Neural progenitor cell (in vitro differentiated cells): ENCODE results near the gene TRIM14. TPM values are rescaled to one million over a fixed set of nuclear protein-coding genes. Genes with fewer than 3 reads are reported as not detected.

Experiments used
- DNase-seq: peaks from one replicate; pipeline ENCODE4 v3.0.0-alpha.2; 2016; ENCODE audit warnings: low spot score
- H2AFZ ChIP-seq: fragments of 200-600 bp; sonication (generic); replicated peaks from 2 replicates; pipeline ENCODE4 v1.6.1; 2016; ENCODE audit warnings: antibody characterized with exemption
- H3F3A ChIP-seq: fragments of 200-600 bp; sonication (generic); 2 replicates; pipeline ENCODE4 v1.6.1; 2016; ENCODE audit warnings: antibody characterized with exemption, low read depth
- H3K27ac ChIP-seq: fragments of 200-600 bp; sonication (generic); 2 replicates; pipeline ENCODE4 v1.5.1; 2016; ENCODE audit warnings: mild to moderate bottlenecking
- H3K27me3 ChIP-seq: fragments of 200-600 bp; sonication (generic); 2 replicates; pipeline ENCODE4 v1.6.1; 2016; ENCODE audit warnings: mild to moderate bottlenecking, moderate library complexity
- H3K36me3 ChIP-seq: fragments of 200-600 bp; sonication (generic); 2 replicates; pipeline ENCODE4 v1.5.1; 2016
- H3K4me1 ChIP-seq: fragments of 200-600 bp; sonication (generic); 2 replicates; pipeline ENCODE4 v1.6.1; 2016; ENCODE audit warnings: mixed run types
- H3K4me2 ChIP-seq: fragments of 200-600 bp; sonication (generic); 2 replicates; pipeline ENCODE4 v1.6.1; 2016
- H3K4me3 ChIP-seq: fragments of 200-600 bp; sonication (generic); 2 replicates; pipeline ENCODE4 v1.5.1; 2016
- H3K79me2 ChIP-seq: fragments of 200-600 bp; sonication (generic); 2 replicates; pipeline ENCODE4 v1.6.1; 2016; ENCODE audit warnings: low read depth
- H3K9ac ChIP-seq: fragments of 200-600 bp; sonication (generic); 2 replicates; pipeline ENCODE4 v1.6.1; 2016
- H3K9me3 ChIP-seq: fragments of 200-600 bp; sonication (generic); 2 replicates; pipeline ENCODE4 v1.5.1; 2016; ENCODE audit warnings: low read depth
- H4K20me1 ChIP-seq: fragments of 200-600 bp; sonication (generic); 2 replicates; pipeline ENCODE4 v1.6.1; 2016; ENCODE audit warnings: low read depth
- H3K27ac Mint-ChIP-seq: 3 replicates; pipeline ENCODE4 v1.8.0; 2021; ENCODE audit warnings: mixed read lengths
- H3K27me3 Mint-ChIP-seq: 2 replicates; pipeline ENCODE4 v1.8.0; 2022; ENCODE audit warnings: low read depth, mild to moderate bottlenecking, inconsistent platforms, moderate library complexity, mixed read lengths; ENCODE audit not compliant: insufficient read depth
- H3K36me3 Mint-ChIP-seq: 3 replicates; pipeline ENCODE4 v1.8.0; 2021; ENCODE audit warnings: mixed read lengths
- H3K4me1 Mint-ChIP-seq: 3 replicates; pipeline ENCODE4 v1.8.0; 2021; ENCODE audit warnings: mixed read lengths
- H3K4me3 Mint-ChIP-seq: 3 replicates; pipeline ENCODE4 v1.8.0; 2021; ENCODE audit warnings: mild to moderate bottlenecking, moderate library complexity, mixed read lengths
- H3K9me3 Mint-ChIP-seq: 3 replicates; pipeline ENCODE4 v1.8.0; 2020; ENCODE audit warnings: mixed read lengths
- EZH2 ChIP-seq: fragments of 200-600 bp; sonication (generic); IDR thresholded peaks from 2 replicates; pipeline ENCODE4 v1.6.1; 2017; ENCODE audit warnings: antibody characterized with exemption, mild to moderate bottlenecking, moderate library complexity
- EZH2phosphoT487 ChIP-seq: fragments of 200-600 bp; sonication (generic); IDR thresholded peaks from 2 replicates; pipeline ENCODE4 v1.6.1; 2017; ENCODE audit warnings: antibody characterized with exemption
- total RNA-seq: library from RNA; depleted of rRNA; stranded (reverse); fragments of >200 nt; gene quantifications from 2 replicates; pipeline ENCODE4 v1.2.3, GENCODE V29; 2015; ENCODE audit warnings: low replicate concordance
- TF ChIP-seq, protein P1 (sequence below): fragments of 200-600 bp; sonication (generic); IDR thresholded peaks from 2 replicates; pipeline ENCODE4 v1.5.1; 2017; ENCODE audit warnings: antibody characterized with exemption, mild to moderate bottlenecking

Gene TRIM14
- total RNA-seq, 1 donor from 2014 or later, result 0.17 TPM

DNA sequence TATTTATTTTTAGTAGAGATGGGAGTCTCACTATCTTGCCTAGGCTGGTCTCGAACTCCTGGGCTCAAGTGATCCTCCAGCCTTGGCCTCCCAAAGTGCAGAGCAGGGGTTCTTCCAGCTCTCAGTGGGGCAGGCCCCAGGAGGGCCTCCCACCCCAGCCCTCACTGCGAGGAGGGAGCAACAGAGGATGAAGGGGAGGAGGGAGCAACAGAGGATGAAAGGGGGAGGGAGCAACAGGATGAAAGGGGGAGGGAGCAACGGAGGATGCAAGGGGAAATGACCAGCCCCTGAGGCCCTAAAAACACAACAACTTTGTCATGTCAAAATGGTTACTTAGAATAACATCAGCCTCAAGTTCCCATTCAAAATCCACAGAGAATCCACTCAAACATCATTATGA lies 10.0 kb downstream of the TRIM14 start:
- Histone ChIP-seq H3K4me3 (no peak overlapping the region), H3K9ac (no peak overlapping the region), H3K9me3 (no peaks in the 10 kb centered on the region), H3K79me2 (no peaks in the 10 kb centered on the region), H2AFZ (peak overlapping the region; percentile 57), H4K20me1 (no peaks in the 10 kb centered on the region), H3K36me3 (no peaks in the 10 kb centered on the region), H3K4me2 (no peak overlapping the region), H3K27me3 (no peaks in the 10 kb centered on the region), H3F3A (no peaks in the 10 kb centered on the region), H3K4me1 (no peaks in the 10 kb centered on the region), H3K27ac (no peak overlapping the region)
- Mint-ChIP-seq H3K9me3 (peaks cover 3% of the 10 kb centered on the region), H3K4me1 (no peaks in the 10 kb centered on the region), H3K36me3 (no peaks in the 10 kb centered on the region), H3K27me3 (peaks cover 3% of the 10 kb centered on the region), H3K4me3 (no peak overlapping the region), H3K27ac (no peak overlapping the region)
- TF ChIP-seq EZH2, result no peak
- no peak for TF ChIP-seq EZH2phosphoT487
- TF ChIP-seq, protein P1, sequence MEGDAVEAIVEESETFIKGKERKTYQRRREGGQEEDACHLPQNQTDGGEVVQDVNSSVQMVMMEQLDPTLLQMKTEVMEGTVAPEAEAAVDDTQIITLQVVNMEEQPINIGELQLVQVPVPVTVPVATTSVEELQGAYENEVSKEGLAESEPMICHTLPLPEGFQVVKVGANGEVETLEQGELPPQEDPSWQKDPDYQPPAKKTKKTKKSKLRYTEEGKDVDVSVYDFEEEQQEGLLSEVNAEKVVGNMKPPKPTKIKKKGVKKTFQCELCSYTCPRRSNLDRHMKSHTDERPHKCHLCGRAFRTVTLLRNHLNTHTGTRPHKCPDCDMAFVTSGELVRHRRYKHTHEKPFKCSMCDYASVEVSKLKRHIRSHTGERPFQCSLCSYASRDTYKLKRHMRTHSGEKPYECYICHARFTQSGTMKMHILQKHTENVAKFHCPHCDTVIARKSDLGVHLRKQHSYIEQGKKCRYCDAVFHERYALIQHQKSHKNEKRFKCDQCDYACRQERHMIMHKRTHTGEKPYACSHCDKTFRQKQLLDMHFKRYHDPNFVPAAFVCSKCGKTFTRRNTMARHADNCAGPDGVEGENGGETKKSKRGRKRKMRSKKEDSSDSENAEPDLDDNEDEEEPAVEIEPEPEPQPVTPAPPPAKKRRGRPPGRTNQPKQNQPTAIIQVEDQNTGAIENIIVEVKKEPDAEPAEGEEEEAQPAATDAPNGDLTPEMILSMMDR, result no peak
- no peak for DNase-seq

DNA sequence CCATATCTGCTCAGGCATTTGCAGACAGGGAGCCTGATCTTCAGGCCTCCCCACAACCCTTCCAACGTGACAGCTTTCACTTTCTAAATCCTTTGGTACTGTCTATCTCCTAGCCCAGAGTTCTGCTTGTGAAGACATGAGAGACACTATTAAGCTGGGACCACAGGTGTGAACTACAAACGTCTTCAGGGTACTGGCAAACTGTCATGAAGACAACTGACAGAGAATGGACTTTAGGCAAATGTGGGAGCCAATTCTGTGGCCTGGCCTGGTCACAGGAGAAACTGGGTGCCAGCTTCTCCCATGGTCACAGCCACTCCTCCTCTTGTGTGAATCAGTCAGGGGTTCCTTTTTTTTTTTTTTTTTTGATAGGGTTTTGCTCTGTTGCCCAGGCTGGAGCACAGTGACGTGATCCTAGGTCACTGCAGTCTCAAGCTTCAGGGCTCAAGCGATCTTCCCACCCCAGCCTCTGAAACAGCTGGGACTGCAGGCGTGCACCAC lies 10.4 kb downstream of the TRIM14 start:
- Histone ChIP-seq H3K36me3 (no peaks in the 10 kb centered on the region), H3K9me3 (no peaks in the 10 kb centered on the region), H4K20me1 (no peaks in the 10 kb centered on the region), H2AFZ (no peak overlapping the region), H3K9ac (no peak overlapping the region), H3K4me3 (no peak overlapping the region), H3K4me2 (no peak overlapping the region), H3F3A (no peaks in the 10 kb centered on the region), H3K27ac (no peak overlapping the region), H3K27me3 (no peaks in the 10 kb centered on the region), H3K79me2 (no peaks in the 10 kb centered on the region), H3K4me1 (no peaks in the 10 kb centered on the region)
- H3K4me3 Mint-ChIP-seq, result no peak overlapping the region
- H3K9me3 Mint-ChIP-seq, result peaks cover 3% of the 10 kb centered on the region
- H3K36me3 Mint-ChIP-seq, result no peaks in the 10 kb centered on the region
- peak overlapping the region; percentile 50 for H3K27ac Mint-ChIP-seq
- no peak for DNase-seq
- peaks cover 3% of the 10 kb centered on the region for H3K27me3 Mint-ChIP-seq
- no peaks in the 10 kb centered on the region for H3K4me1 Mint-ChIP-seq
- TF ChIP-seq EZH2 (no peak), EZH2phosphoT487 (no peak)
- TF ChIP-seq, protein P1, result no peak

DNA sequence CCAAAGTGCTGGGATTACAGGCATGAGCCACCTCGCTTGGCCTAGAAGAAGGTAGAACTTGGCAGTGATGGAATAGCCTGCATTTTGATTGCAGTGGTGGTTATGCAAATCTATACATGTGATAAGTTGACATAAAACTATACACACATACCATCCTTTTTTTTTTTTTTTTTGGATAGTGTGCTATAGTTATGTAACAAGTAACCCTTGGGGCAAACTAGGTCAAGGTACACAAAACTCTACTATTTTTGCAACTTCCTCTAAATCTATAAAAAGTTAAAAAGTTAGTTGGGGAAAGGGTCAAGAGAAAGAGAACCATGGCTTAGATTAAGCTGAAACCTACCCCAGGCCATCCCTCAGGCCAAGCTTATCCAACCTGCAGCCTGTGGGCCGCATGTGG lies 11.1 kb downstream of the TRIM14 start:
- H3K36me3 Mint-ChIP-seq, result no peaks in the 10 kb centered on the region
- Histone ChIP-seq H3K9me3 (no peaks in the 10 kb centered on the region), H3K27me3 (no peaks in the 10 kb centered on the region), H2AFZ (no peak overlapping the region), H3K27ac (no peak overlapping the region), H3K79me2 (no peaks in the 10 kb centered on the region), H3F3A (no peaks in the 10 kb centered on the region), H3K9ac (no peak overlapping the region), H3K4me2 (no peak overlapping the region), H3K4me1 (no peaks in the 10 kb centered on the region), H3K4me3 (no peak overlapping the region), H3K36me3 (no peaks in the 10 kb centered on the region), H4K20me1 (no peaks in the 10 kb centered on the region)
- peaks cover 3% of the 10 kb centered on the region for H3K27me3 Mint-ChIP-seq
- no peak overlapping the region for H3K27ac Mint-ChIP-seq
- no peak for TF ChIP-seq EZH2
- TF ChIP-seq, protein P1, result no peak
- no peak for TF ChIP-seq EZH2phosphoT487
- no peak for DNase-seq
- H3K4me1 Mint-ChIP-seq, result no peaks in the 10 kb centered on the region
- H3K9me3 Mint-ChIP-seq, result peaks cover 3% of the 10 kb centered on the region
- H3K4me3 Mint-ChIP-seq, result no peak overlapping the region
